SK-N-MC (cell line): ENCODE measurements around the gene C19orf38.
"Not testable (repeated sequence)": the region's sequence is repeated elsewhere in the genome, so short reads cannot be mapped to it uniquely, and the experiment has no call there.

Experiments
- DNase-seq: peaks from one replicate; pipeline ENCODE4 v3.0.0-alpha.2; 2011; ENCODE audit warnings: low read depth, low spot score
- H3K27ac ChIP-seq: fragments of 200-600 bp; sonication (generic); 2 replicates; pipeline ENCODE4 v1.5.1; 2016; ENCODE audit warnings: mixed run types
- H3K36me3 ChIP-seq: fragments of 200-600 bp; sonication (generic); 2 replicates; pipeline ENCODE4 v1.6.1; 2017; ENCODE audit warnings: antibody characterized with exemption, low read length, mixed read lengths; ENCODE audit not compliant: insufficient read depth
- H3K4me3 ChIP-seq: fragments of 200-600 bp; sonication (generic); 2 replicates; pipeline ENCODE4 v1.5.1; 2016
- H3K9ac ChIP-seq: fragments of 200-600 bp; sonication (generic); 2 replicates; pipeline ENCODE4 v1.8.0; 2017; ENCODE audit warnings: mixed run types, mixed read lengths; ENCODE audit not compliant: insufficient read length
- H3K9me3 ChIP-seq: fragments of 200-600 bp; sonication (generic); 2 replicates; pipeline ENCODE4 v1.6.1; 2017; ENCODE audit warnings: low read depth, mild to moderate bottlenecking, antibody characterized with exemption, low read length, moderate library complexity, mixed read lengths
- EZH2 ChIP-seq: fragments of 200-600 bp; sonication (generic); IDR thresholded peaks from one replicate; pipeline ENCODE4 v1.6.1; 2017; ENCODE audit warnings: antibody characterized with exemption
- FOXP2 ChIP-seq: optimal IDR thresholded peaks from 2 replicates; pipeline ENCODE3; 2011; ENCODE audit warnings: mild to moderate bottlenecking, moderate library complexity; ENCODE audit not compliant: insufficient read depth; ENCODE audit errors: extremely low read length, control extremely low read depth
- POLR2AphosphoS5 ChIP-seq: IDR thresholded peaks from 2 replicates; pipeline ENCODE4 v1.6.1; 2012; ENCODE audit warnings: mild to moderate bottlenecking, low read depth, low read length, borderline replicate concordance

C19orf38 gene

GRCh38 chr19:10830931-10831779, 17.1 kb upstream of the C19orf38 start:
- Histone ChIP-seq H3K9me3 (no peaks in the 10 kb centered on the region), H3K27ac (no peak overlapping the region), H3K9ac (no peak overlapping the region), H3K4me3 (no peak overlapping the region), H3K36me3 (peaks cover 4% of the 10 kb centered on the region; the same call in 1 of the 2 replicates)
- no peak for DNase-seq
- TF ChIP-seq EZH2 = no peak
- TF ChIP-seq POLR2AphosphoS5 = no peak
- no peak for TF ChIP-seq FOXP2

GRCh38 chr19:10831987-10832938, 16.0 kb upstream of the C19orf38 start:
- DNase-seq = no peak
- no peak for TF ChIP-seq FOXP2
- no peak for TF ChIP-seq EZH2
- TF ChIP-seq POLR2AphosphoS5 = no peak
- H3K27ac ChIP-seq = no peak overlapping the region
- no peak overlapping the region for H3K4me3 ChIP-seq
- peaks cover 4% of the 10 kb centered on the region; the same call in 1 of the 2 replicates for H3K36me3 ChIP-seq
- H3K9ac ChIP-seq = no peak overlapping the region
- no peaks in the 10 kb centered on the region for H3K9me3 ChIP-seq

GRCh38 chr19:10832939-10833296, 15.3 kb upstream of the C19orf38 start:
- Histone ChIP-seq H3K9me3 (no peaks in the 10 kb centered on the region), H3K4me3 (no peak overlapping the region), H3K27ac (no peak overlapping the region), H3K9ac (no peak overlapping the region), H3K36me3 (peaks cover 4% of the 10 kb centered on the region; the same call in 1 of the 2 replicates)
- TF ChIP-seq FOXP2 (no peak), EZH2 (no peak), POLR2AphosphoS5 (no peak)
- no peak for DNase-seq

- Histone ChIP-seq H3K27ac (no peak overlapping the region), H3K9me3 (no peaks in the 10 kb centered on the region), H3K4me3 (peak overlapping the region; percentile 94), H3K9ac (no peak overlapping the region), H3K36me3 (peaks cover 4% of the 10 kb centered on the region; the same call in 1 of the 2 replicates)
- DNase-seq = no peak
- TF ChIP-seq FOXP2 (no peak), POLR2AphosphoS5 (no peak), EZH2 (no peak)
Measured at GRCh38 chr19:10835089-10835753, 13.0 kb upstream of the C19orf38 start.

GRCh38 chr19:10835754-10836478, 12.3 kb upstream of the C19orf38 start, which contains the start of gene TMED1:
TMED1 (minus strand) TSS chr19:10836212; CDS start chr19:10836191, 21 bp downstream.
- TF ChIP-seq FOXP2 (no peak), POLR2AphosphoS5 (peak; percentile 62; the same call in 1 of the 2 replicates)
- H3K4me3 ChIP-seq = peak within 1 kb of the TSS; percentile 94

GRCh38 chr19:10836479-10837330, 11.5 kb upstream of the C19orf38 start:
- H3K4me3 ChIP-seq = peak overlapping the region; percentile 94
- peak overlapping the region; percentile 95 for H3K9ac ChIP-seq
- no peaks in the 10 kb centered on the region for H3K9me3 ChIP-seq
- peak overlapping the region; percentile 93 for H3K27ac ChIP-seq
- no peak for DNase-seq
- H3K36me3 ChIP-seq = peaks cover 4% of the 10 kb centered on the region; the same call in 1 of the 2 replicates
- TF ChIP-seq POLR2AphosphoS5 (no peak), FOXP2 (no peak), EZH2 (no peak)

More at GRCh38 chr19:10835754-10836478, 12.3 kb upstream of the C19orf38 start, which contains the start of gene TMED1:
- H3K9ac ChIP-seq = peak within 1 kb of the TSS; percentile 95
- no peaks in the 10 kb centered on the region for H3K9me3 ChIP-seq
- peak within 1 kb of the TSS; percentile 93 for H3K27ac ChIP-seq
- DNase-seq = peak; percentile 97
- H3K36me3 ChIP-seq = peaks cover 4% of the 10 kb centered on the region; the same call in 1 of the 2 replicates

- H3K36me3 ChIP-seq, DNase-seq, H3K9me3 ChIP-seq, H3K4me3 ChIP-seq, H3K27ac ChIP-seq, H3K9ac ChIP-seq: not testable (repeated sequence)
Measured at GRCh38 chr19:10837649-10838048, 10.6 kb upstream of the C19orf38 start.
